Tongue (tissue), 2 donors: Measurements from ENCODE around the gene SMYD2. TPM values are rescaled to one million over a fixed set of nuclear protein-coding genes. Genes with fewer than 3 reads are reported as not detected.

Source experiments
- DNase-seq: peaks from one replicate; pipeline ENCODE4 v3.0.0-alpha.2; 2015
- total RNA-seq: library from RNA; depleted of rRNA; stranded (reverse); fragments of >200 nt; gene quantifications from one replicate; pipeline ENCODE4 v1.2.3, GENCODE V29; 2014

SMYD2 gene
- total RNA-seq, 1 donor from 2014 or later = 29.3 TPM

- DNase-seq = peak; percentile 38
Measured at GRCh38 chr1:214362188-214362882, 81.4 kb downstream of the SMYD2 start.

GRCh38 chr1:214363386-214363785 is 82.4 kb downstream of the SMYD2 start:
- DNase-seq = no peak

GRCh38 chr1:214364386-214364785 is 83.4 kb downstream of the SMYD2 start:
- DNase-seq = peak; percentile 35

- peak; percentile 38 for DNase-seq
Measured at GRCh38 chr1:214364786-214365295, 83.9 kb downstream of the SMYD2 start.

GRCh38 chr1:214367841-214368240 is 86.9 kb downstream of the SMYD2 start:
- DNase-seq = no peak

GRCh38 chr1:214369364-214369763 is 88.4 kb downstream of the SMYD2 start:
- no peak for DNase-seq

- no peak for DNase-seq
Measured at GRCh38 chr1:214370615-214371014, 89.7 kb downstream of the SMYD2 start.

GRCh38 chr1:214372092-214372491 is 91.1 kb downstream of the SMYD2 start:
- DNase-seq = no peak

- DNase-seq = no peak
Measured at GRCh38 chr1:214377485-214377884, 96.5 kb downstream of the SMYD2 start.

- DNase-seq = peak; percentile 9
Measured at GRCh38 chr1:214377886-214378285, 96.9 kb downstream of the SMYD2 start.

GRCh38 chr1:214378492-214378891 is 97.5 kb downstream of the SMYD2 start:
- DNase-seq = no peak

- DNase-seq = no peak
Measured at GRCh38 chr1:214379236-214379970, 98.4 kb downstream of the SMYD2 start.

GRCh38 chr1:214380396-214380795 is 99.4 kb downstream of the SMYD2 start:
- DNase-seq = no peak

- DNase-seq = no peak
Measured at GRCh38 chr1:214380986-214381695, 100.2 kb downstream of the SMYD2 start.

- DNase-seq = no peak
Measured at GRCh38 chr1:214383381-214384372, 102.7 kb downstream of the SMYD2 start.

GRCh38 chr1:214384373-214385079 is 103.6 kb downstream of the SMYD2 start:
- DNase-seq = no peak

- no peak for DNase-seq
Measured at GRCh38 chr1:214385428-214385827, 104.5 kb downstream of the SMYD2 start.

GRCh38 chr1:214386333-214386732 is 105.4 kb downstream of the SMYD2 start:
- no peak for DNase-seq
